HepG2 (cell line): Measurements from ENCODE around the gene GLOD5. TPM values are rescaled to one million over a fixed set of nuclear protein-coding genes. Genes with fewer than 3 reads are reported as not detected.

ENCODE experiments used
- ATAC-seq: fragments of 200-7000 bp; cut with Tn5 transposase; 3 replicates; pipeline ENCODE4 v1.9.1; 2020; ENCODE audit warnings: mild to moderate bottlenecking, moderate library complexity
- BruUV-seq: library from RNA; stranded (reverse); fragments of 400-500 nt; replicated peaks from 2 replicates; lab custom pipeline; 2021; lab: Mats Ljungman, UMichigan
- CTCF ChIA-PET: fragments of 300-600 bp; formaldehyde crosslinking; extraction: SDS; loops from one replicate; lab custom pipeline; 2021; ENCODE audit warnings: low total read pairs, inconsistent platforms, low intra/inter-chr PET ratio; lab: Yijun Ruan, JAX
- POLR2A ChIA-PET: fragments of 350-600 bp; sonication (Branson Sonifier 250); formaldehyde crosslinking; loops from one replicate; lab custom pipeline; 2020; ENCODE audit warnings: antibody characterized with exemption, inconsistent platforms; lab: Yijun Ruan, JAX
- DNase-seq: peaks from one replicate; pipeline ENCODE4 v3.0.0-alpha.2; 2015; ENCODE audit warnings: low spot score
- FAIRE-seq: peaks from 3 replicates; lab custom pipeline; 2011; peaks lifted over from hg19 to GRCh38; lab: Jason Lieb, UNC
- H2AFZ ChIP-seq: one replicate; pipeline ENCODE4 v1.6.1; 2011; ENCODE audit warnings: low read length, inconsistent platforms
- H3K27ac ChIP-seq: fragments of 300-600 bp; 3 replicates; pipeline ENCODE4 v1.8.0; 2011; ENCODE audit warnings: mixed run types, mild to moderate bottlenecking, mixed read lengths, low read length, inconsistent platforms; ENCODE audit not compliant: insufficient read depth; ENCODE audit errors: extremely low read length
- H3K27me3 ChIP-seq, 2 experiments: fragments of 200-600 bp in 1 of 2; 2 replicates in 1 of 2; 3 replicates in 1 of 2; pipeline versions ENCODE4 v1.6.0 to v1.8.0; 2011; ENCODE audit warnings: low read length in 2 of 2, mild to moderate bottlenecking in 2 of 2, moderate library complexity in 2 of 2, inconsistent platforms in 1 of 2; ENCODE audit not compliant: insufficient read depth in 2 of 2, control insufficient read depth in 1 of 2
- H3K36me3 ChIP-seq, 2 experiments: fragments of 200-600 bp in 1 of 2; replicated peaks in 1 of 2; 2 replicates in 1 of 2; 3 replicates in 1 of 2; pipeline versions ENCODE4 v1.5.1 to v1.8.0; 2011; ENCODE audit warnings: low read length in 2 of 2, inconsistent platforms in 1 of 2; ENCODE audit not compliant: insufficient read depth in 2 of 2, control insufficient read depth in 1 of 2
- H3K4me1 ChIP-seq: 2 replicates; pipeline ENCODE4 v1.5.1; 2012; ENCODE audit warnings: low read length, inconsistent platforms; ENCODE audit not compliant: insufficient read depth
- H3K4me2 ChIP-seq: 2 replicates; pipeline ENCODE4 v1.6.0; 2011; ENCODE audit warnings: low read depth, low read length, inconsistent platforms
- H3K4me3 ChIP-seq, 3 experiments: fragments of 200-600 bp in 1 of 3; sonication (generic), shearing (Covaris generic) in 1 of 3; replicated peaks in 1 of 3; 2 replicates each; pipeline ENCODE4 v1.5.1; 2011 to 2016; ENCODE audit warnings: low read length in 3 of 3, inconsistent platforms in 2 of 3, low read depth in 2 of 3, mild to moderate bottlenecking in 2 of 3, control low read depth in 1 of 3, mixed read lengths in 1 of 3; ENCODE audit not compliant: insufficient read depth in 1 of 3
- H3K79me2 ChIP-seq: one replicate; pipeline ENCODE4 v1.6.1; 2011; ENCODE audit warnings: low read length, inconsistent platforms; ENCODE audit not compliant: insufficient read depth
- H3K9ac ChIP-seq: 2 replicates; pipeline ENCODE4 v1.6.0; 2011; ENCODE audit warnings: mild to moderate bottlenecking, low read depth, low read length, inconsistent platforms; ENCODE audit not compliant: insufficient read depth
- H3K9me3 ChIP-seq: 2 replicates; pipeline ENCODE4 v1.5.1; 2012; ENCODE audit warnings: mild to moderate bottlenecking, low read length
- H4K20me1 ChIP-seq: 2 replicates; pipeline ENCODE4 v1.6.0; 2011; ENCODE audit warnings: inconsistent platforms, mild to moderate bottlenecking, low read length, moderate library complexity; ENCODE audit not compliant: insufficient read depth
- FOXO4 ChIP-seq: sonication (generic); formaldehyde crosslinking; conservative IDR thresholded peaks from 2 replicates; pipeline ENCODE4 v1.8.1; 2023; ENCODE audit warnings: missing genetic modification reagents
- HIC2 ChIP-seq: sonication (generic); formaldehyde crosslinking; IDR thresholded peaks from 2 replicates; pipeline ENCODE4 v1.9.0; 2022; ENCODE audit warnings: low read depth, missing genetic modification reagents
- HNRNPK ChIP-seq: fragments of 200-400 bp; formaldehyde crosslinking; IDR thresholded peaks from 2 replicates; pipeline ENCODE4 v1.6.1; 2018; ENCODE audit warnings: low read length, low read depth, moderate library complexity, mild to moderate bottlenecking; ENCODE audit not compliant: poor library complexity, severe bottlenecking
- PRMT3 ChIP-seq: sonication (generic); formaldehyde crosslinking; IDR thresholded peaks from 2 replicates; pipeline ENCODE4 v1.8.1; 2022; ENCODE audit warnings: low read depth, mild to moderate bottlenecking, moderate library complexity, missing genetic modification reagents, borderline replicate concordance
- SALL1 ChIP-seq: sonication (generic); formaldehyde crosslinking; IDR thresholded peaks from 2 replicates; pipeline ENCODE4 v1.8.0; 2022; ENCODE audit warnings: mild to moderate bottlenecking, missing genetic modification reagents
- TFE3 ChIP-seq: IDR thresholded peaks from 2 replicates; pipeline ENCODE4 v1.6.1; 2016
- ZFP36 ChIP-seq: fragments of 150-350 bp; IDR thresholded peaks from 2 replicates; pipeline ENCODE4 v1.6.1; 2018; ENCODE audit warnings: borderline replicate concordance, low read length, low read depth; ENCODE audit not compliant: partially characterized antibody
- ZHX1 ChIP-seq: sonication (generic); formaldehyde crosslinking; IDR thresholded peaks from 2 replicates; pipeline ENCODE4 v1.8.1; 2022; ENCODE audit warnings: low read depth, mild to moderate bottlenecking, missing genetic modification reagents
- ZNF12 ChIP-seq: sonication (generic); formaldehyde crosslinking; IDR thresholded peaks from 2 replicates; pipeline ENCODE4 v1.5.0; 2020; ENCODE audit warnings: missing genetic modification reagents
- ZNF317 ChIP-seq: sonication (generic); formaldehyde crosslinking; IDR thresholded peaks from 2 replicates; pipeline ENCODE4 v1.5.0; 2020; ENCODE audit warnings: mild to moderate bottlenecking, missing genetic modification reagents
- ZNF614 ChIP-seq: IDR thresholded peaks from 2 replicates; pipeline ENCODE4 v1.6.1; 2018; ENCODE audit warnings: missing biosample characterization, missing genetic modification reagents, inconsistent platforms, borderline replicate concordance
- ZNF766 ChIP-seq: sonication (generic); formaldehyde crosslinking; IDR thresholded peaks from 2 replicates; pipeline ENCODE4 v1.5.0; 2020; ENCODE audit warnings: missing genetic modification reagents, borderline replicate concordance
- ZNF768 ChIP-seq: sonication (generic); formaldehyde crosslinking; IDR thresholded peaks from 2 replicates; pipeline ENCODE4 v1.4.0; 2020; ENCODE audit warnings: missing genetic modification reagents
- WGBS: methylation state at CpG from one replicate; pipeline ENCODE4 v1.1.6; 2017; ENCODE audit warnings: low lambda C conversion rate; 5-methylcytosine and 5-hydroxymethylcytosine counted together
- in situ Hi-C: cut with HindIII; loops from 2 replicates; pipeline ENCODE4 v1.10.0; 2017; ENCODE audit warnings: low pct_unique_long_range_greater_than_20kb; ENCODE audit not compliant: extremely low pct_ligation_motif_present
- intact Hi-C: fragments of 100-400 bp; cut with micrococcal nuclease; formaldehyde crosslinking; loops from one replicate; pipeline ENCODE4 v1.10.0; 2022; ENCODE audit not compliant: unreplicated experiment
- polyA plus RNA-seq, 8 experiments: library from polyadenylated mRNA; depleted of rRNA in 3 of 8; stranded (reverse) in 7 of 8; unstranded in 1 of 8; fragments of >200 nt; fragmentation: Illumina TruSeq in 4 of 8; extraction: Trizol in 4 of 8; gene quantifications; 2 replicates each; pipeline versions ENCODE4 v1.2.1 to v1.2.3, GENCODE V29; 2011 to 2016; ENCODE audit warnings: low read depth in 4 of 8, missing spikeins in 1 of 8, mixed read lengths in 1 of 8; ENCODE audit not compliant: insufficient read depth in 1 of 8
- total RNA-seq, 5 experiments: library from RNA; depleted of rRNA; stranded (reverse); fragments of >200 nt; fragmentation: Illumina TruSeq; extraction: Trizol; gene quantifications; 2 replicates each; pipeline ENCODE4 v1.2.3, GENCODE V29; 2016; ENCODE audit warnings: low read depth in 1 of 5
- TF ChIP-seq, protein P1 (sequence below): sonication (generic); IDR thresholded peaks from 2 replicates; pipeline ENCODE4 v1.6.1; 2016; ENCODE audit warnings: low read depth, borderline replicate concordance

Gene GLOD5
- total and polyA plus RNA-seq, 2 of the 13 experiments (the other 11 are each of a cell fraction or from before 2014, with no cell fraction given) = 0.93 to 1.3 TPM

GRCh38 chrX:48794911-48795515 is 33.5 kb downstream of the GLOD5 start:
- H3K27ac ChIP-seq = no peak overlapping the region
- no peak overlapping the region for H3K9ac ChIP-seq
- no peaks in the 10 kb centered on the region for H3K36me3 ChIP-seq
- BruUV-seq = no TSS peak
- DNase-seq (no peak), ATAC-seq (no peak), FAIRE-seq (no peak)
- H3K79me2 ChIP-seq = no peaks in the 10 kb centered on the region
- H3K4me1 ChIP-seq = peaks cover 40% of the 10 kb centered on the region
- in situ Hi-C loops = no loop called here
- no peak overlapping the region for H3K4me3 ChIP-seq
- intact Hi-C loops = no loop called here
- WGBS = 0% methylated on average over 1 of the region's 8 CpGs
- no peaks in the 10 kb centered on the region for H3K9me3 ChIP-seq
- H2AFZ ChIP-seq = no peak overlapping the region
- H3K27me3 ChIP-seq = no peaks in the 10 kb centered on the region
- POLR2A ChIA-PET = interaction anchor here (0.9 kb wide), 1 partner anchor 396 kb away, joined by 3 read pairs; no protein-coding TSS in a partner anchor
- no peaks in the 10 kb centered on the region for H4K20me1 ChIP-seq
- CTCF ChIA-PET = no interaction called here
- H3K4me2 ChIP-seq = peak overlapping the region; percentile 23; the same call in 1 of the 2 replicates
- TF ChIP-seq TFE3 (CRISPR knock-in tag) (no peak), HNRNPK (no peak), ZNF614 (no peak), ZNF766 (no peak), ZNF12 (CRISPR knock-in tag) (no peak), FOXO4 (CRISPR knock-in tag) (no peak), HIC2 (CRISPR knock-in tag) (no peak), SALL1 (CRISPR knock-in tag) (no peak), ZNF317 (CRISPR knock-in tag) (no peak), PRMT3 (CRISPR knock-in tag) (no peak), ZNF768 (no peak), ZHX1 (no peak), ZFP36 (no peak)
- TF ChIP-seq, protein P1, sequence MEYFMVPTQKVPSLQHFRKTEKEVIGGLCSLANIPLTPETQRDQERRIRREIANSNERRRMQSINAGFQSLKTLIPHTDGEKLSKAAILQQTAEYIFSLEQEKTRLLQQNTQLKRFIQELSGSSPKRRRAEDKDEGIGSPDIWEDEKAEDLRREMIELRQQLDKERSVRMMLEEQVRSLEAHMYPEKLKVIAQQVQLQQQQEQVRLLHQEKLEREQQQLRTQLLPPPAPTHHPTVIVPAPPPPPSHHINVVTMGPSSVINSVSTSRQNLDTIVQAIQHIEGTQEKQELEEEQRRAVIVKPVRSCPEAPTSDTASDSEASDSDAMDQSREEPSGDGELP = no peak
